IMR-90 (cell line): Measurements from ENCODE around the gene RPL18. TPM values are rescaled to one million over a fixed set of nuclear protein-coding genes. Genes with fewer than 3 reads are reported as not detected.

Source experiments
- ATAC-seq: fragments of 200-7000 bp; cut with Tn5 transposase; 2 replicates; pipeline ENCODE4 v1.9.1; 2020; ENCODE audit warnings: low read depth, mild to moderate bottlenecking, moderate library complexity
- BruUV-seq: library from RNA; stranded (reverse); fragments of 400-500 nt; replicated peaks from 2 replicates; lab custom pipeline; 2021; lab: Mats Ljungman, UMichigan
- CTCF ChIA-PET: fragments of 300-600 bp; formaldehyde crosslinking; extraction: SDS; loops from one replicate; lab custom pipeline; 2021; ENCODE audit warnings: antibody characterized with exemption; lab: Yijun Ruan, JAX
- POLR2A ChIA-PET: fragments of 300-600 bp; sonication (Branson Sonifier 250); formaldehyde crosslinking; loops from one replicate; lab custom pipeline; 2022; ENCODE audit warnings: antibody characterized with exemption; ENCODE audit not compliant: unreplicated experiment; lab: Charles Lee
- DNase-seq: peaks from one replicate; pipeline ENCODE4 v3.0.0; 2013
- H2AFZ ChIP-seq: replicated peaks from 2 replicates; pipeline ENCODE3; 2013; ENCODE audit warnings: low read length, mild to moderate bottlenecking; ENCODE audit not compliant: poor library complexity
- H2AK5ac ChIP-seq: 2 replicates; pipeline ENCODE4 v1.6.1; 2013; ENCODE audit warnings: low read depth, low read length, inconsistent platforms
- H2AK9ac ChIP-seq: replicated peaks from 2 replicates; pipeline ENCODE3; 2013; ENCODE audit warnings: mild to moderate bottlenecking, low read depth, low read length, moderate library complexity; ENCODE audit not compliant: poor library complexity
- H2BK120ac ChIP-seq: 2 replicates; pipeline ENCODE4 v1.6.1; 2013; ENCODE audit warnings: low read depth, low read length, inconsistent platforms
- H2BK15ac ChIP-seq: 3 replicates; pipeline ENCODE4 v1.6.1; 2013; ENCODE audit warnings: low read depth, low read length, inconsistent platforms
- H2BK20ac ChIP-seq: 2 replicates; pipeline ENCODE4 v1.6.1; 2013; ENCODE audit warnings: low read depth, mild to moderate bottlenecking, inconsistent platforms, low read length, moderate library complexity
- H2BK5ac ChIP-seq: 2 replicates; pipeline ENCODE4 v1.6.1; 2013; ENCODE audit warnings: mild to moderate bottlenecking, low read depth, low read length, inconsistent platforms; ENCODE audit not compliant: poor library complexity, severe bottlenecking
- H3K14ac ChIP-seq: replicated peaks from 2 replicates; pipeline ENCODE4 v1.6.1; 2013; ENCODE audit warnings: low read depth, low read length, inconsistent platforms
- H3K18ac ChIP-seq: 2 replicates; pipeline ENCODE4 v1.6.1; 2013; ENCODE audit warnings: low read depth, low read length, control low read depth
- H3K23ac ChIP-seq: 2 replicates; pipeline ENCODE4 v1.6.1; 2013; ENCODE audit warnings: low read depth, low read length, inconsistent platforms
- H3K27ac ChIP-seq: 2 replicates; pipeline ENCODE4 v1.5.1; 2013; ENCODE audit warnings: mild to moderate bottlenecking, control low read depth, low read length; ENCODE audit not compliant: insufficient read depth
- H3K27me3 ChIP-seq: 2 replicates; pipeline ENCODE4 v1.6.1; 2013; ENCODE audit warnings: low read length; ENCODE audit not compliant: control insufficient read depth, insufficient read depth
- H3K36me3 ChIP-seq: 2 replicates; pipeline ENCODE4 v1.6.1; 2013; ENCODE audit warnings: low read length, mixed read lengths; ENCODE audit not compliant: control insufficient read depth, insufficient read depth
- H3K4ac ChIP-seq: 2 replicates; pipeline ENCODE4 v1.6.1; 2013; ENCODE audit warnings: low read depth, low read length, inconsistent platforms
- H3K4me1 ChIP-seq: 2 replicates; pipeline ENCODE4 v1.6.1; 2013; ENCODE audit warnings: low read length, mixed read lengths; ENCODE audit not compliant: control insufficient read depth, insufficient read depth
- H3K4me2 ChIP-seq: 2 replicates; pipeline ENCODE4 v1.6.1; 2013; ENCODE audit warnings: low read depth, mild to moderate bottlenecking, control low read depth, low read length, moderate library complexity
- H3K4me3 ChIP-seq: 2 replicates; pipeline ENCODE4 v1.5.1; 2013; ENCODE audit warnings: low read depth, mild to moderate bottlenecking, control low read depth, low read length, moderate library complexity; ENCODE audit not compliant: insufficient read depth
- H3K56ac ChIP-seq: 2 replicates; pipeline ENCODE4 v1.6.1; 2013; ENCODE audit warnings: low read length, inconsistent platforms; ENCODE audit not compliant: insufficient read depth; ENCODE audit errors: extremely low read depth
- H3K79me1 ChIP-seq, 2 experiments: 2 replicates each; pipeline ENCODE4 v1.6.1; 2013; ENCODE audit warnings: low read length in 2 of 2, inconsistent platforms in 1 of 2, low read depth in 1 of 2
- H3K9ac ChIP-seq: 2 replicates; pipeline ENCODE4 v1.6.1; 2013; ENCODE audit warnings: low read depth, low read length, control low read depth
- H3K9me1 ChIP-seq: 2 replicates; pipeline ENCODE4 v1.6.1; 2013; ENCODE audit warnings: low read length, inconsistent platforms; ENCODE audit not compliant: insufficient read depth
- H3K9me3 ChIP-seq: 2 replicates; pipeline ENCODE4 v1.6.1; 2013; ENCODE audit warnings: low read length; ENCODE audit not compliant: control insufficient read depth, insufficient read depth
- H4K20me1 ChIP-seq: 2 replicates; pipeline ENCODE4 v1.6.1; 2013; ENCODE audit warnings: low read length, inconsistent platforms; ENCODE audit not compliant: insufficient read depth
- H4K5ac ChIP-seq: 2 replicates; pipeline ENCODE4 v1.6.1; 2013; ENCODE audit warnings: mild to moderate bottlenecking, low read depth, low read length, control low read depth
- H4K8ac ChIP-seq, 2 experiments: 2 replicates each; pipeline ENCODE4 v1.6.1; 2013; ENCODE audit warnings: low read depth in 2 of 2, low read length in 2 of 2, control low read depth in 1 of 2, inconsistent platforms in 1 of 2
- H4K91ac ChIP-seq: 2 replicates; pipeline ENCODE4 v1.6.1; 2013; ENCODE audit warnings: low read depth, low read length, inconsistent platforms; ENCODE audit not compliant: insufficient read depth
- BHLHE40 ChIP-seq: fragments of 150-350 bp; IDR thresholded peaks from 2 replicates; pipeline ENCODE4 v1.6.1; 2016; ENCODE audit warnings: mild to moderate bottlenecking, low read depth, low read length
- CEBPB ChIP-seq: IDR thresholded peaks from 2 replicates; pipeline ENCODE4 v1.6.1; 2012; ENCODE audit warnings: low read depth, low read length, improper control_type of control experiment
- CHD1 ChIP-seq: IDR thresholded peaks from 2 replicates; pipeline ENCODE4 v1.6.1; 2012; ENCODE audit warnings: low read depth, low read length, improper control_type of control experiment
- CTCF ChIP-seq: conservative IDR thresholded peaks from 2 replicates; pipeline ENCODE4 v1.5.1; 2012; ENCODE audit warnings: mild to moderate bottlenecking, low read depth, low read length, improper control_type of control experiment
- ELK1 ChIP-seq: fragments of 150-350 bp; IDR thresholded peaks from 2 replicates; pipeline ENCODE4 v1.6.1; 2016; ENCODE audit warnings: low read depth, mild to moderate bottlenecking, low read length, moderate library complexity, borderline replicate concordance
- MAFK ChIP-seq: IDR thresholded peaks from 2 replicates; pipeline ENCODE4 v1.6.1; 2012; ENCODE audit warnings: low read depth, low read length, improper control_type of control experiment
- MAZ ChIP-seq: IDR thresholded peaks from 2 replicates; pipeline ENCODE4 v1.6.1; 2012; ENCODE audit warnings: low read depth, mild to moderate bottlenecking, low read length, improper control_type of control experiment, moderate library complexity, borderline replicate concordance
- MXI1 ChIP-seq: IDR thresholded peaks from 2 replicates; pipeline ENCODE4 v1.6.1; 2012; ENCODE audit warnings: low read depth, mild to moderate bottlenecking, low read length, moderate library complexity, borderline replicate concordance
- NFE2L2 ChIP-seq: fragments of 150-350 bp; IDR thresholded peaks from 2 replicates; pipeline ENCODE4 v1.6.1; 2016; ENCODE audit warnings: low read depth, mild to moderate bottlenecking, low read length
- POLR2A ChIP-seq: IDR thresholded peaks from 2 replicates; pipeline ENCODE4 v1.6.1; 2012; ENCODE audit warnings: mild to moderate bottlenecking, low read depth, low read length
- RAD21 ChIP-seq: IDR thresholded peaks from 2 replicates; pipeline ENCODE4 v1.6.1; 2012; ENCODE audit warnings: low read length, improper control_type of control experiment
- RCOR1 ChIP-seq: IDR thresholded peaks from 2 replicates; pipeline ENCODE4 v1.6.1; 2012; ENCODE audit warnings: mild to moderate bottlenecking, low read length, improper control_type of control experiment; ENCODE audit not compliant: insufficient replicate concordance
- RFX5 ChIP-seq: IDR thresholded peaks from 2 replicates; pipeline ENCODE4 v1.8.0; 2012; ENCODE audit warnings: low read depth, mild to moderate bottlenecking, low read length, moderate library complexity
- SMC3 ChIP-seq: fragments of 150-350 bp; IDR thresholded peaks from 2 replicates; pipeline ENCODE4 v1.6.1; 2016; ENCODE audit warnings: low read depth, mild to moderate bottlenecking, antibody characterized with exemption, low read length, moderate library complexity
- USF2 ChIP-seq: fragments of 150-350 bp; IDR thresholded peaks from 2 replicates; pipeline ENCODE4 v1.6.1; 2017; ENCODE audit warnings: mild to moderate bottlenecking, antibody characterized with exemption, low read length, low read depth
- WGBS, 2 experiments: methylation state at CpG; one replicate each; pipeline versions ENCODE4 v1.1.5 to v1.1.7; 2013; ENCODE audit warnings: missing lambda C conversion rate in 2 of 2; ENCODE audit not compliant: insufficient read length in 1 of 2; ENCODE audit errors: extremely low coverage in 2 of 2; 5-methylcytosine and 5-hydroxymethylcytosine counted together
- dilution Hi-C: fragments of 300-500 bp; cut with HindIII; formaldehyde crosslinking; loops from one replicate; pipeline ENCODE4 v1.14.3; 2018; ENCODE audit warnings: low sequenced_read_pairs; ENCODE audit not compliant: unreplicated experiment
- in situ Hi-C: fragments of 300-500 bp; cut with MboI; formaldehyde crosslinking; loops from 3 replicates; pipeline ENCODE4 v1.14.3; 2019; ENCODE audit warnings: low sequenced_read_pairs, inconsistent platforms, mixed read lengths
- intact Hi-C: fragments of 100-400 bp; cut with micrococcal nuclease; formaldehyde crosslinking; loops from 2 replicates; pipeline ENCODE4 v1.10.0; 2022
- polyA plus RNA-seq, 3 experiments: library from polyadenylated mRNA; depleted of rRNA; stranded (reverse); fragments of >200 nt; gene quantifications; 2 replicates each; pipeline ENCODE4 v1.2.3, GENCODE V29; 2012; ENCODE audit warnings: low replicate concordance in 1 of 3
- total RNA-seq: library from RNA; depleted of rRNA; stranded (reverse); fragments of >200 nt; gene quantifications from 2 replicates; pipeline ENCODE4 v1.2.3, GENCODE V29; 2012

Gene RPL18
- total and polyA plus RNA-seq, 2 of the 4 experiments (the other 2 are of a cell fraction), result 1,909 to 2,254 TPM

- peak overlapping the region; percentile 51 to 57; a peak in 3 of 4 replicates for H4K8ac ChIP-seq
- no peaks in the 10 kb centered on the region; the same call in 1 of the 2 replicates for H3K9me1 ChIP-seq
- H3K9ac ChIP-seq, result no peak overlapping the region
- ATAC-seq, result no peak
- H4K5ac ChIP-seq, result no peak overlapping the region
- no peak overlapping the region for H3K14ac ChIP-seq
- CTCF ChIA-PET, result no interaction called here
- no peak for DNase-seq
- intact Hi-C loops (loop anchor here (2.0 to 10.0 kb wide), 3 partner anchors 138 to 318 kb away; partner anchors contain the start of gene FTL), in situ Hi-C loops (loop anchor here (10.0 kb wide), 2 partner anchors 188 to 318 kb away; partner anchors contain the start of genes FTL and HSD17B14), dilution Hi-C loops (no loop called here)
- no peaks in the 10 kb centered on the region for H3K79me1 ChIP-seq
- POLR2A ChIA-PET, result no interaction called here
- 0 out of 2 replicates have a peak overlapping the region, but pooled peaks have one; percentile 14 for H2BK20ac ChIP-seq
- no peak overlapping the region for H3K18ac ChIP-seq
- peak overlapping the region; percentile 23; the same call in 1 of the 2 replicates for H4K91ac ChIP-seq
- no peaks in the 10 kb centered on the region for H4K20me1 ChIP-seq
- H3K23ac ChIP-seq, result no peak overlapping the region
- H3K27ac ChIP-seq, result no peak overlapping the region
- no peaks in the 10 kb centered on the region for H3K27me3 ChIP-seq
- no TSS peak for BruUV-seq
- peak overlapping the region; percentile 9; the same call in 1 of the 2 replicates for H3K4me3 ChIP-seq
- peak overlapping the region; percentile 91 for H2AFZ ChIP-seq
- no peak overlapping the region for H3K56ac ChIP-seq
- H2BK5ac ChIP-seq, result no peak overlapping the region
- no peak for TF ChIP-seq MAFK
- TF ChIP-seq CTCF, result no peak
- TF ChIP-seq MXI1, result no peak
- TF ChIP-seq CHD1, result no peak
- TF ChIP-seq POLR2A, result no peak
- TF ChIP-seq MAZ, result no peak
- TF ChIP-seq BHLHE40, result no peak
- TF ChIP-seq CEBPB, result no peak
- no peak for TF ChIP-seq ELK1
- TF ChIP-seq RFX5, result no peak
- no peak for TF ChIP-seq RAD21
- no peak for TF ChIP-seq USF2
- TF ChIP-seq NFE2L2, result no peak
- no peak for TF ChIP-seq SMC3
- TF ChIP-seq RCOR1, result no peak
- no peaks in the 10 kb centered on the region for H3K36me3 ChIP-seq
- H2AK5ac ChIP-seq, result peak overlapping the region; percentile 58
- peak overlapping the region; percentile 32; the same call in 1 of the 2 replicates for H3K4ac ChIP-seq
- 20% methylated on average over 1 of the region's 10 CpGs; no CpG with 5 or more reads in 1 of the 2 experiments for WGBS, 2 experiments
- 0 out of 3 replicates have a peak overlapping the region, but pooled peaks have one; percentile 40 for H2BK15ac ChIP-seq
- peaks cover 3% of the 10 kb centered on the region; the same call in 1 of the 2 replicates for H3K9me3 ChIP-seq
- peak overlapping the region; percentile 21; the same call in 1 of the 2 replicates for H2BK120ac ChIP-seq
- peak overlapping the region; percentile 31 for H3K4me2 ChIP-seq
- peak overlapping the region; percentile 89 for H2AK9ac ChIP-seq
- peaks cover 5% of the 10 kb centered on the region for H3K4me1 ChIP-seq
These were observed 27.8 kb upstream of the RPL18 start for GRCh38 chr19:48646722-48647216.
